Brain microvascular endothelial cell (primary cell): Measurements from ENCODE around the gene ZSWIM1.

ENCODE experiments used
- DNase-seq: peaks from one replicate; pipeline ENCODE4 v3.0.0-alpha.2; 2020
- H3K27ac ChIP-seq: fragments of 250-450 bp; sonication (Bioruptor Pico); 2 replicates; pipeline ENCODE4 v1.5.1; 2020; ENCODE audit warnings: mild to moderate bottlenecking, moderate library complexity
- H3K27me3 ChIP-seq: fragments of 250-450 bp; sonication (Bioruptor Pico); replicated peaks from 2 replicates; pipeline ENCODE4 v1.5.1; 2020; ENCODE audit warnings: mild to moderate bottlenecking
- H3K36me3 ChIP-seq: fragments of 250-450 bp; sonication (Bioruptor Pico); replicated peaks from 2 replicates; pipeline ENCODE4 v1.5.1; 2020; ENCODE audit warnings: mild to moderate bottlenecking
- H3K4me3 ChIP-seq: 2 replicates; pipeline ENCODE4 v1.5.1; 2011; ENCODE audit warnings: low read depth, mild to moderate bottlenecking, control low read depth, low read length, moderate library complexity
- CTCF ChIP-seq: IDR thresholded peaks from 2 replicates; pipeline ENCODE4 v1.5.1; 2011; ENCODE audit warnings: low read depth, mild to moderate bottlenecking, moderate library complexity, low read length, control low read depth, inconsistent platforms; ENCODE audit errors: missing control alignments
- in situ Hi-C: cut with HindIII; loops from 2 replicates; pipeline ENCODE4 v1.10.0; 2017; ENCODE audit warnings: low sequenced_read_pairs, low pct_ligation_motif_present

The ZSWIM1 gene

GRCh38 chr20:45842169-45842812 is 38.7 kb upstream of the ZSWIM1 start:
- H3K4me3 ChIP-seq, result no peak overlapping the region
- TF ChIP-seq CTCF, result no peak
- H3K27me3 ChIP-seq, result no peaks in the 10 kb centered on the region
- DNase-seq, result no peak
- no peak overlapping the region for H3K27ac ChIP-seq
- peaks cover 33% of the 10 kb centered on the region for H3K36me3 ChIP-seq
- in situ Hi-C loops, result no loop called here

GRCh38 chr20:45843506-45843905 is 37.5 kb upstream of the ZSWIM1 start:
- in situ Hi-C loops, result no loop called here
- Histone ChIP-seq H3K27ac (no peak overlapping the region), H3K4me3 (no peak overlapping the region), H3K27me3 (no peaks in the 10 kb centered on the region), H3K36me3 (peaks cover 33% of the 10 kb centered on the region)
- no peak for DNase-seq
- no peak for TF ChIP-seq CTCF

GRCh38 chr20:45845452-45845851 is 35.6 kb upstream of the ZSWIM1 start:
- Histone ChIP-seq H3K4me3 (no peak overlapping the region), H3K27me3 (no peaks in the 10 kb centered on the region), H3K36me3 (peaks cover 31% of the 10 kb centered on the region), H3K27ac (no peak overlapping the region)
- in situ Hi-C loops, result no loop called here
- no peak for DNase-seq
- TF ChIP-seq CTCF, result no peak

- no peak for DNase-seq
- in situ Hi-C loops, result no loop called here
- peaks cover 21% of the 10 kb centered on the region for H3K36me3 ChIP-seq
- no peak overlapping the region for H3K27ac ChIP-seq
- H3K27me3 ChIP-seq, result no peaks in the 10 kb centered on the region
- no peak overlapping the region for H3K4me3 ChIP-seq
- TF ChIP-seq CTCF, result no peak
Measured at GRCh38 chr20:45848421-45848820, 32.6 kb upstream of the ZSWIM1 start.

GRCh38 chr20:45848969-45849582 is 32.0 kb upstream of the ZSWIM1 start:
- no peaks in the 10 kb centered on the region for H3K27me3 ChIP-seq
- no peak overlapping the region for H3K27ac ChIP-seq
- no peak for TF ChIP-seq CTCF
- no peak overlapping the region for H3K4me3 ChIP-seq
- in situ Hi-C loops, result no loop called here
- DNase-seq, result no peak
- peaks cover 14% of the 10 kb centered on the region for H3K36me3 ChIP-seq

GRCh38 chr20:45850238-45850637 is 30.8 kb upstream of the ZSWIM1 start:
- in situ Hi-C loops, result no loop called here
- Histone ChIP-seq H3K4me3 (no peak overlapping the region), H3K27ac (no peak overlapping the region), H3K36me3 (peaks cover 14% of the 10 kb centered on the region), H3K27me3 (no peaks in the 10 kb centered on the region)
- no peak for TF ChIP-seq CTCF
- no peak for DNase-seq
